ENCODE results near the gene IAH1.
A peak's percentile ranks its signal among the peaks of the same experiment; 100 is the strongest.

IAH1 gene

GRCh38 chr2:9474361-9475057 is at the start of gene IAH1:
Gene IAH1, plus strand, starts transcription at chr2:9474551. Its CDS starts 16 bp downstream, at chr2:9474567.
- peak in 1 of 2 experiments; percentile 60 for DNase-seq

- DNase-seq: no peak
Measured at GRCh38 chr2:9428965-9429577, 45.3 kb upstream of the IAH1 start.

GRCh38 chr2:9430316-9431293 is 43.7 kb upstream of the IAH1 start:
- no peak for DNase-seq

- DNase-seq: no peak
Measured at GRCh38 chr2:9434489-9434888, 39.9 kb upstream of the IAH1 start.

GRCh38 chr2:9439536-9439935 is 34.8 kb upstream of the IAH1 start:
- no peak for DNase-seq

- DNase-seq: no peak
Measured at GRCh38 chr2:9440058-9440727, 34.2 kb upstream of the IAH1 start.

- no peak for DNase-seq
Measured at GRCh38 chr2:9441556-9441955, 32.8 kb upstream of the IAH1 start.

GRCh38 chr2:9443526-9443925 is 30.8 kb upstream of the IAH1 start:
- no peak for DNase-seq

GRCh38 chr2:9445089-9445488 is 29.3 kb upstream of the IAH1 start:
- DNase-seq: no peak

GRCh38 chr2:9451231-9451630 is 23.1 kb upstream of the IAH1 start:
- no peak for DNase-seq

- DNase-seq: no peak
Measured at GRCh38 chr2:9460441-9461017, 13.8 kb upstream of the IAH1 start.

- no peak for DNase-seq
Measured at GRCh38 chr2:9461079-9461478, 13.3 kb upstream of the IAH1 start.

- no peak for DNase-seq
Measured at GRCh38 chr2:9462313-9462712, 12.0 kb upstream of the IAH1 start.

- no peak for DNase-seq
Measured at GRCh38 chr2:9462886-9463697, 11.3 kb upstream of the IAH1 start.

- DNase-seq: no peak
Measured at GRCh38 chr2:9463698-9464034, 10.7 kb upstream of the IAH1 start.

- DNase-seq: no peak
Measured at GRCh38 chr2:9465170-9465569, 9.2 kb upstream of the IAH1 start.

GRCh38 chr2:9466147-9466683 is 8.1 kb upstream of the IAH1 start:
- DNase-seq: no peak

GRCh38 chr2:9467687-9468086 is 6.7 kb upstream of the IAH1 start:
- no peak for DNase-seq

- DNase-seq: no peak
Measured at GRCh38 chr2:9471206-9471605, 3.1 kb upstream of the IAH1 start.

- DNase-seq: no peak
Measured at GRCh38 chr2:9472511-9472910, 1.8 kb upstream of the IAH1 start.

- no peak for DNase-seq
Measured at GRCh38 chr2:9473308-9473984, 905 bp upstream of the IAH1 start.

All from SW 1271 (cell line).